ENCODE data around the gene DMKN.

- no peak for TF ChIP-seq POLR2A (IDR thresholded peaks at IDR 0.05; ENCODE audit: low read depth, low read length)
- no peak for TF ChIP-seq TAF1 (IDR thresholded peaks at IDR 0.05; ENCODE audit: borderline replicate concordance, low read depth, low read length)
- no peak for TF ChIP-seq POLR2AphosphoS5 (IDR thresholded peaks at IDR 0.05; ENCODE audit: low read depth, low read length)
Observed at GRCh38 chr19:35539850-35540249, 26.4 kb upstream of the DMKN start.

All from GM12892 (cell line).